C4-2B (cell line): ENCODE results near the gene GALNTL6.

Source experiments
- CTCF ChIP-seq: fragments of 450-650 bp; conservative IDR thresholded peaks from 2 replicates; pipeline ENCODE4 v1.5.1; 2017; ENCODE audit warnings: mild to moderate bottlenecking
- ZFX ChIP-seq: fragments of 450-650 bp; IDR thresholded peaks from 2 replicates; pipeline ENCODE4 v1.6.1; 2017

- no peak for TF ChIP-seq CTCF
- TF ChIP-seq ZFX: no peak
Measured at GRCh38 chr4:173005912-173006633, 1192.9 kb downstream of the GALNTL6 start.
